Superior temporal gyrus (tissue), 1 donor: ENCODE results near the gene TLR2.
A peak's percentile ranks its signal among the peaks of the same experiment; 100 is the strongest.

ENCODE experiments used
- DNase-seq: peaks from one replicate; pipeline ENCODE4 v3.0.0-alpha.2; 2016; ENCODE audit errors: extremely low spot score

TLR2 gene

DNA sequence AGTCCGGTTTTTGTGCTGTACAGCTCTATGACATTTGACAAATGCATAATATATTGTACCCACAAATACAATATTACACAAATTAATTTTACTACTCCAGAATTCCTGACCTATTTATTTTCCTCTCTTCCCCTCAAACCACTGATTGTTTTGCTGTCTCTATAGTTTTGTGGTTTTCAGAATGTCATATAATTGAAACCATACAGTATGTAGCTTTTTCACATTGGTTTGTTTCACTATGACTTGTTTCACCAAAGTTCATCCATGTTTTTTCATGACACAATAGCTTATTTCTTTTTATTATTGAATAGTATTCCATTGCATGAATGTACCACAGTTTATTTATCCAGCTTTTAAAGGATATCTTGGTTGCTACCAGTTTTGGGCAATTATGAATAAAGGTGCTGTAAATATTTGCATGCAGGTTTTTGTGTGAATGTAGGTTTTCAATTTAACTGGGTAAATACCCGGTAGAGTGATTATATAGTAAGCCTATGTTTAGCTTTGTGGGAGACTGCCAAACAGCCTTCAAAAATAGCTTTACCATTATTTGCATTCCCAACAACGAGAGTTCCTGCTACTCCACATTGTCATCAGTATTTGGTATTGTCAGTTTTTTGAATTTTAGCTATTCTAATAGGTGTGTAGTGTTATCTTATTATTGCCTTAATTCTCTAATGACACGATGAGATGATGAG lies 49.8 kb downstream of the TLR2 start:
- no peak for DNase-seq

DNA sequence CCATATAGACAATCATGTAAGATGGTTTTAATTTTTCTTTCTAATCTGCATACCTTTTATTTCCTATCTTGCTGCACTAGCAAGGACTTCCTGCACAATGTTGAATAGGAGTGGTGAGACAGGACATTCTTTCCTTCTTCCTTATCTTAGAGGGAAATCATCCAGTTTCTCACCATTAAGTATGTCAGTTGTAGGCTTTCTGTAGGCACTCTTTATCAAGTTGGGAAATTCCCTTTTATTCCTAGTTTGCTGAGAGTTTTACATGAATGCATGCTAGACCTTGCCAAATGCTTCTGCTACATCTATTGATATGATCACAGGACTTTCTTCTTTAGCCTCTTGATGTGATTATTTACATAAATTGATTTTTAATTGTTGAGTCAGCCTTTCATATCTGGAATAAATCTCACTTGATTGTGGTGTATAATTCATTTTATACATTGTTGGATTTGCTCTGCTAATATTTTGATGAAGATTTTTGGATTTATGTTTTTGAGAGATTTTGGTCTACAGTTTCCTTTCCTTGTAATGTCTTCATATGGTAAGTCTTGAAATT lies 51.9 kb downstream of the TLR2 start:
- no peak for DNase-seq

DNA sequence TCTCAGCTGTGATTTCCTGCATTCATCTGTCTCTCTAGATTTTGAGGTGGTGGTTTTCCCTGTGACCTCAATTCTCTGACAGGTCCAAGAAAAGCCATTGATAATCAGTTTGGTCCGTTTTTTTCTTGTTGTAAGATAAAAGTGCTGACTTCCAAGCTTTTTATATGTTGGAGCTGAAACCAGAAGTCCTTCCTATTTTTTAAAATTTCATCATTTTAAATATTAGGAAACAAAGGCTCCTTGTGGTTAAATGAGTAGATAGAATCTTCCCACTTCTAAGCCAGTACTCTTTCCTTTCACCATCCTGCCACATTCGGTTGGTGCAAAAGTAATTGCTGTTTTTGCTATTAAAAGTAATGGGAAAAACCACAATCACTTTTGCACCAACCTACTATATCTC lies 57.5 kb downstream of the TLR2 start:
- no peak for DNase-seq

DNA sequence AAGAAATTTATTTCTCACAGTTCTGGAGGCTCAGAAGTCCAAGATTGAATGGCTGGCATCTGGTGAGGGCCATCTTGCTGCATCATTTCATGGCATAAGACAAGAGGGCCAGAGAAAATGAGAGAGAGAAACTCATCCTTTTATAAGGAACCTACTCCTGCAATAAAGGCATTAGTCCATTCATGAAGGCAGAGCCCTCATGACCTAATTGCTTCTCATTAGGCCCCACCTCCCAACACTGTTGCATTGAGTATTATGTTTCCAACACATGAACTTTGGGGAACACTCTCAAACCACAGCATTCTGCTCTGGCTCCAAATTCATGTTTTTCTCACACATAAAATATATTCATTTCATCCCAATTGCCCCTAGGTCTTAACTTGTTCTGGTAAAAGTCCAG lies 61.6 kb downstream of the TLR2 start:
- DNase-seq, result no peak

DNA sequence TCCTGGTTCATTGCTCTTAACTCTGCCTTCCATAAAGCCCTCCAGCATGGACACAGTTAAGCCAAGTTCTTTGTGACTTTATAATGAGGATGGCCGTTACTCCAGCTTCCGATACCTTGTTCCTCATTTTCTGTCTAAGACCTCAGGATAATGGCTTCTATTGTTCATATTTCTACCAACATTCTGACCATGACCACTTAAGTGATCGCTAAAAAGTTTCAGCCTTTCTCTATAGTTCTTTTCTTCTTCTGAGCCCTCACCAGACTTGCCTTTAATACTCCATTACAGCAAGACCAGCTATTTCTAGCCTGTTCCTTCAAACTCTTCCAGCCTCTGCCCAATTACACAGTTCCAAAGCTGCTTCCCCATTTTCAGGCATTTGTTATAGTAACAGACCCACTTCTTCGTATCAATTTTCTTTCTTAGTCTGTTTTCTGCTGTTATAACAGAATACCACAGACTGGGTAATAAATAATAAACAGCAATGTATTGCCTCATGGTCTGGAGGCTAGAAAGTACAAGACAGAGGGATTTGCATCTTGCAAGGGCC lies 63.4 kb downstream of the TLR2 start:
- DNase-seq, result no peak

DNA sequence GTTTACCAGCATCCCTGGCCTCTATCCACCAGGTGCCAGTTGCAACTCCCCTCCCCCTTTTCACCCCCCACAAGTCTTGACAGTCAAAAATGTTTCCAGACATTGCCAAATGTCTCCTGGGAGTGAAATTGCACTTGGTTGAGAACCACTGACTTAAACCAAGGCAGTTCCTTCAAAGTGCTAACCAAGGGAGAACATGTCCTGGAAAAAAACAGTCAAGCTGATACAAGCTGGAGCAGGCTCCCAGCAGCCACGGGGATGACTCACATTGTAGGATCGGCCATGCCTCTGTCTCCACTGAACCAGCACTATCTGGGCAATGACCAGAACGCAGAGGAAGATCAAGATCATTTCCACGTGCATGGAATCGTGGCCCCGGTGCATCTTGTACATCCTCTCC lies 64.3 kb downstream of the TLR2 start:
- no peak for DNase-seq

DNA sequence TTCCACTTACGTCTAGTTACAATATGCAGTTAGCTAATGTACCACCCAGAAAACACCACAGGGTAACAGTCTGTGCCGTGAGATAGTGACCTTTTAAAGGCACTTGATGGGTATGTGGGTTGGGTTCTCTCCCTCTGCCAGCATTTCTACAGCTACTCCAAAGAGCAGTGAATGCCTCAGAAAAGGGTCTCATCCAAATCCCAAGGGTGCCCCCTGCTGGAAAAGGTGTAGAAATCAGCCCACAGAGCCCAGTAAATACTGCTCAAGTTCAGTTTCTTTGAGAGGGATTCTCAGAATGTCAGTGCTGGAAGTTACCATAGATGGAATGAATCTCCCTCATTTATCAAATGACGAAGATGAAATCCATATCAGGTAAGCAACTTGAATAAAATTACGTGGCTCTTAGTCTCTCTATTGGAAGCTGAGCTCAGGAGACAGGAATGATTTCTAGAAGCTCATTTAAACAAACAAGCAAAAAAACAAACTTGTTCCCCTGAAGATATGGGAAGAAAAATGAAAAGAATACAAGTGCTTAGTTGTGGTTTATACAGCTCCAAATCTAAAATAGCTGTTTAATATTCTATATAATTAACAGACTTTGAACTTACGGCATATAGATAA lies 66.2 kb downstream of the TLR2 start:
- DNase-seq, result peak; percentile 93

DNA sequence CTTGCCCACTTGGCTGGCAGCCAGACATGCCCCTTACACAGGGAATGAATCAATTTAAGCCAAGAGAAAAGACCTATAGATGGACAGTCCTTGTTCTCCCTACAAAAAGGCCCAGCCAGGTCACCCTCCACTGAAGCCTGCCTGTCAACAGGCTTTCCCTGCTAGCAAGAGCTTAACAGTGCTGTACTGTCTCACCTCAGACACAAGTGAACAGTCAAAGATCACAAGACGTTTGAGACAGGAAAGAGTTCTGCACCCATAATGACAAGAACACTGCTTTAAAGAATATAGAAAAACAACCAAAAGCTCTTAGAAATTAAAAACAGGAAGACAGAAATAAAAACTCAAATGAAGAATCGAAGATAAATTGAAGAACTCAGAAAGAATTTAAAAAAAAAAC lies 71.1 kb downstream of the TLR2 start:
- DNase-seq, result no peak
